PC-3 (cell line): ENCODE measurements around the gene ADCY5.

Experiments
- CTCF ChIP-seq: fragments of 300-600 bp; sonication (generic); conservative IDR thresholded peaks from 2 replicates; pipeline ENCODE4 v1.5.1; 2017; ENCODE audit warnings: antibody characterized with exemption, low read depth, mild to moderate bottlenecking, low read length
- EZH2phosphoT487 ChIP-seq: fragments of 300-600 bp; sonication (generic); IDR thresholded peaks from 2 replicates; pipeline ENCODE4 v1.6.1; 2018; ENCODE audit warnings: mild to moderate bottlenecking, antibody characterized with exemption, low read length, borderline replicate concordance

DNA sequence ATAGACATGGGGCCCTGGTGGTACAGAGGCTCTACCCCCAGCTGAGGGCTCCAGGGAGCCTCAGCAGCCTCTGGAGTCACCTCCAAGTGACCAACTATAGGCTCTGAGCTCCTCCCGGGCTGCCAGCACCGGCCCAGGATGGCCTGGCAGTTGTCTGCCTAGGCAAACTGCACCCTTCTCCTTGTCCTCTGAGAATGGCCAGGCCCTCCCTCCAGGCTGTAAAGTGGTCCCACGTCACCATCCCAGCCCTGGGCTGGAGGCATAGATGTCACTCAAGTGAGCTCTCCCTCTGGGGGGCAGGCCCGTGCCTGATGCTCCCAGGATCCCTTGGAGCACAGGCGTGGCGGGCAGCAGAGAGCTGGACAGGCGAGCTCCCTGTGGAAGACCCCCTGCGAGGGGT, 127.1 kb downstream of the ADCY5 start:
- TF ChIP-seq CTCF (no peak), EZH2phosphoT487 (no peak)
